HL-60 (cell line): ENCODE data around the gene PPP1R12C.
"Not testable (repeated sequence)": the region's sequence is repeated elsewhere in the genome, so short reads cannot be mapped to it uniquely, and the experiment has no call there.

Experiments used
- DNase-seq, 2 experiments: peaks; one replicate each; pipeline ENCODE4 v3.0.0-alpha.2; 2010 to 2020; ENCODE audit warnings: low read depth in 1 of 2, low spot score in 1 of 2
- H3K27ac ChIP-seq: fragments of 250-450 bp; sonication (Bioruptor Pico); replicated peaks from 2 replicates; pipeline ENCODE4 v1.5.1; 2020; ENCODE audit warnings: mild to moderate bottlenecking, moderate library complexity
- H3K27me3 ChIP-seq: fragments of 250-450 bp; sonication (Bioruptor Pico); 2 replicates; pipeline ENCODE4 v1.5.1; 2021; ENCODE audit warnings: mild to moderate bottlenecking, moderate library complexity; ENCODE audit not compliant: insufficient read depth, poor library complexity, severe bottlenecking
- H3K4me3 ChIP-seq: replicated peaks from 2 replicates; pipeline ENCODE4 v1.5.1; 2011; ENCODE audit warnings: mild to moderate bottlenecking, control low read depth, low read length; ENCODE audit not compliant: insufficient read depth
- CTCF ChIP-seq: IDR thresholded peaks from one replicate; pipeline ENCODE4 v1.5.1; 2011; ENCODE audit warnings: low read length, control low read depth, inconsistent platforms; ENCODE audit not compliant: insufficient read depth
- GABPA ChIP-seq: IDR thresholded peaks from 2 replicates; pipeline ENCODE4 v1.6.1; 2012; ENCODE audit warnings: low read depth
- POLR2AphosphoS5 ChIP-seq: IDR thresholded peaks from 2 replicates; pipeline ENCODE4 v1.6.1; 2012; ENCODE audit warnings: low read depth
- REST ChIP-seq: IDR thresholded peaks from 2 replicates; pipeline ENCODE4 v1.6.1; 2012; ENCODE audit warnings: low read depth; ENCODE audit not compliant: insufficient replicate concordance
- SPI1 ChIP-seq: IDR thresholded peaks from 2 replicates; pipeline ENCODE4 v1.6.1; 2012; ENCODE audit warnings: low read depth, mild to moderate bottlenecking, borderline replicate concordance

Gene PPP1R12C

GRCh38 chr19:55109527-55110291, 7.7 kb downstream of the PPP1R12C start:
- DNase-seq = no peak
- Histone ChIP-seq H3K4me3 (no peak overlapping the region), H3K27ac (no peak overlapping the region), H3K27me3 (no peaks in the 10 kb centered on the region)
- TF ChIP-seq SPI1 = no peak
- TF ChIP-seq REST = no peak
- no peak for TF ChIP-seq POLR2AphosphoS5
- TF ChIP-seq CTCF = no peak
- TF ChIP-seq GABPA = no peak

GRCh38 chr19:55107252-55107651, 10.2 kb downstream of the PPP1R12C start:
- not testable (repeated sequence) for H3K27ac ChIP-seq, DNase-seq, H3K4me3 ChIP-seq, H3K27me3 ChIP-seq

GRCh38 chr19:55106591-55106990, 10.8 kb downstream of the PPP1R12C start:
- H3K4me3 ChIP-seq = no peak overlapping the region
- H3K27ac ChIP-seq = no peak overlapping the region
- no peaks in the 10 kb centered on the region for H3K27me3 ChIP-seq
- TF ChIP-seq GABPA (no peak), POLR2AphosphoS5 (no peak), REST (no peak), SPI1 (no peak), CTCF (no peak)
- DNase-seq = no peak

GRCh38 chr19:55105237-55105636, 12.2 kb downstream of the PPP1R12C start:
- Histone ChIP-seq H3K4me3 (no peak overlapping the region), H3K27me3 (no peaks in the 10 kb centered on the region), H3K27ac (no peak overlapping the region)
- TF ChIP-seq REST (no peak), CTCF (no peak), POLR2AphosphoS5 (no peak), SPI1 (no peak), GABPA (no peak)
- no peak for DNase-seq
